HG03342 (cell line): ENCODE results near the gene CORO2A.
"Not testable (repeated sequence)": the region's sequence is repeated elsewhere in the genome, so short reads cannot be mapped to it uniquely, and the experiment has no call there.

ENCODE experiments used
- ATAC-seq: cut with Tn5 transposase; IDR thresholded peaks from one replicate; pipeline ENCODE4 v1.9.1; 2021; ENCODE audit warnings: mild to moderate bottlenecking, moderate library complexity; ENCODE audit not compliant: unreplicated experiment

CORO2A gene

GRCh38 chr9:98118640-98119601 lies 73.5 kb downstream of the CORO2A start, which contains the start of gene TRIM14:
TSS of gene TRIM14 (minus strand) at chr9:98119222. CDS start at chr9:98119188, 34 bp downstream.
- ATAC-seq: peak; percentile 61

- peak; percentile 41 for ATAC-seq
Observed at GRCh38 chr9:98117984-98118639, 74.3 kb downstream of the CORO2A start.

DNA sequence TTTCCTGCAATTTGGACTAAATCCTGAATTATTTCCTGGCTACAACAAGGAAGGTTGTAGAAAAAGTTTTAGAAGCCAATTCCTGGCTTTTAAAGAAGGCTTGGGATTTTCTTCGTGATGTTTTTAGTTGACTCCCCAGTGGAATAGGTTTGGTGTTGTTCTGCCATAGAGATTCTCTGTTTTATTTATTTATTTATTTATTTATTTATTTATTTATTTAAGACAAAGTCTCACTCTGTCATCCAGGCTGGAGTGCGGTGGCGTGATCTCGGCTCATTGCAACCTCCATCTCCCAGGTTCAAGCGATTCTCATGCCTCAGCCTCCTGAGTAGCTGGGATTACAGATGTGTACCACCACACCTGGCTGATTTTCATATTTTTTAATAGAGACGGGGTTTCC lies 75.3 kb downstream of the CORO2A start:
- not testable (repeated sequence) for ATAC-seq

DNA sequence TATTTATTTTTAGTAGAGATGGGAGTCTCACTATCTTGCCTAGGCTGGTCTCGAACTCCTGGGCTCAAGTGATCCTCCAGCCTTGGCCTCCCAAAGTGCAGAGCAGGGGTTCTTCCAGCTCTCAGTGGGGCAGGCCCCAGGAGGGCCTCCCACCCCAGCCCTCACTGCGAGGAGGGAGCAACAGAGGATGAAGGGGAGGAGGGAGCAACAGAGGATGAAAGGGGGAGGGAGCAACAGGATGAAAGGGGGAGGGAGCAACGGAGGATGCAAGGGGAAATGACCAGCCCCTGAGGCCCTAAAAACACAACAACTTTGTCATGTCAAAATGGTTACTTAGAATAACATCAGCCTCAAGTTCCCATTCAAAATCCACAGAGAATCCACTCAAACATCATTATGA lies 83.4 kb downstream of the CORO2A start:
- ATAC-seq: no peak

DNA sequence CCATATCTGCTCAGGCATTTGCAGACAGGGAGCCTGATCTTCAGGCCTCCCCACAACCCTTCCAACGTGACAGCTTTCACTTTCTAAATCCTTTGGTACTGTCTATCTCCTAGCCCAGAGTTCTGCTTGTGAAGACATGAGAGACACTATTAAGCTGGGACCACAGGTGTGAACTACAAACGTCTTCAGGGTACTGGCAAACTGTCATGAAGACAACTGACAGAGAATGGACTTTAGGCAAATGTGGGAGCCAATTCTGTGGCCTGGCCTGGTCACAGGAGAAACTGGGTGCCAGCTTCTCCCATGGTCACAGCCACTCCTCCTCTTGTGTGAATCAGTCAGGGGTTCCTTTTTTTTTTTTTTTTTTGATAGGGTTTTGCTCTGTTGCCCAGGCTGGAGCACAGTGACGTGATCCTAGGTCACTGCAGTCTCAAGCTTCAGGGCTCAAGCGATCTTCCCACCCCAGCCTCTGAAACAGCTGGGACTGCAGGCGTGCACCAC lies 83.9 kb downstream of the CORO2A start:
- ATAC-seq: peak; percentile 75

- ATAC-seq: peak; percentile 13
Observed at GRCh38 chr9:98107926-98108325, 84.5 kb downstream of the CORO2A start.

DNA sequence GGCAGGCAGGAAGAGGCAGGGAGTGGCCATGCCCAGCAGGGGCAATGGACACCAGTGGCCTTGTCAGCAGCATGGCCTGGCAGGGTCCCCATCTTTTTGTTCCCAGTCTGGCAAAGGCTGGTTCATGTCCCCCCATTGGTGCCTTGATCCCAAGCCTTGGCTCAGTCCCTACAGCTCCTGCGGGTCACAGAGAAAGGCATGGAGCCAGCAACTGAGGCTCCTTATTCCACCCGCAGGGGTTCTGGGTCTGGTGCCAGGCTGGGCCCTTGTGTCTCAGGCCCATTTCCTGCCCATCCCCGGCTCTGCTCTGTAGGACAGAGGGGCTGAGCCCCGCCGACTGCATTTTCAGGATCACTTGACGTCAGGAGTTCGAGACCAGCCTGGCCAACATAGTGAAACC lies 87.4 kb downstream of the CORO2A start:
- ATAC-seq: no peak

- no peak for ATAC-seq
Observed at GRCh38 chr9:98104445-98104881, 88.0 kb downstream of the CORO2A start.

DNA sequence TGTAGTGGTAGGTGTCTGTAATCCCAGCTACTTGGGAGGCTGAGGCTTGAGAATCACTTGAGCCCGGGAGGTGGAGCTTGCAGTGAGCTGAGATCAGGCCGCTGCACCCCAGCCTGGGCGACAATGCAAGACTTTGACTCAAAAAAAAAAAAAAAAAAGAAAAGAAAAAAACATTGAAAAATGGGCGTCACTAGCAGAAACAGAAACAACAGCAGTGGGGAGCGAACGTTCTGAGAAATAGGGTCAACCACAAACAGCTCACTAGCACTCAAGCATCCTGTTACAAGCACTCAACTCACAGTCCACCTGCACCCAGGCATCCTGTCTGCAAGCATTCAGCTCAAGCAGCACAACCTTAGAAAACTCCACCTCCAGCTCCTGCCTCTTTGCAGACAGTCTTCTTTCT lies 90.6 kb downstream of the CORO2A start:
- peak; percentile 96 for ATAC-seq

DNA sequence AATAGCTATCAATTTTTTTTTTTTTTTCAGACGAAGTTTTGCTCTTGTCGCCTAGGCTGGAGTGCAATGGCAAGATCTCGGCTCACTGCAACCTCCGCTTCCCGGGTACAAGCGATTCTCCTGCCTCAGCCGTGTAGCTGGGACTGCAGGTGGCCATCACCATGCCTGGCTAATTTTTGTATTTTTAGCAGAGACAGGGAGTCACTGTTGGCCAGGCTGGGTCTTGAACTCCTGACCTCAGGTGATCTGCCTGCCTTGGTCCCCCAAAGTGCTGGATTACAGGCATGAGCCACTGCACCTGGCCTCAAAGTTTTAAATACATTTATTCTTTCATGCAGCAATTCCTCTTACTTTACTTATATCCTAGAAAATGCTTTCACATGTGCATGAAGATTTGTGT lies 91.0 kb downstream of the CORO2A start:
- no peak for ATAC-seq

GRCh38 chr9:98100456-98100855 lies 92.0 kb downstream of the CORO2A start:
- no peak for ATAC-seq

GRCh38 chr9:98099898-98100297 lies 92.5 kb downstream of the CORO2A start:
- ATAC-seq: no peak

DNA sequence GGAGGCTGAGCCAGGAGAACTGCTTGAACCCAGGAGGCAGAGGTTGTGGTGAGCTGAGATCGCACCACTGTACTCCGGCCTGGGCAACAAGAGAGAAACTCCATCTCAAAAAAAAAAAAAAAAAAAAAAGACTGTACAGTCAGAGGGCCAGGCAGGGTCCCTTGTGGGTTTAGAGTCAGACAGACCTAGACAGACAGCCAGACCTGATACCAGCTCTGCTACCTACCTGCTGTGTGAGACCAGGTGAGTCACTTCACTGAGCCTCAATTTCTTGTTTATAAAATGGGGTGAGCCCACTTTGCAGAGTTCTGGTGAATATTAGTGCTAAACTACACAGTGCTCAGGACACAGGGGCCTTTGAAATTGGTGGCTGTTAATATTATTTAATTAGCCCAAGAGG lies 93.1 kb downstream of the CORO2A start:
- ATAC-seq: no peak

DNA sequence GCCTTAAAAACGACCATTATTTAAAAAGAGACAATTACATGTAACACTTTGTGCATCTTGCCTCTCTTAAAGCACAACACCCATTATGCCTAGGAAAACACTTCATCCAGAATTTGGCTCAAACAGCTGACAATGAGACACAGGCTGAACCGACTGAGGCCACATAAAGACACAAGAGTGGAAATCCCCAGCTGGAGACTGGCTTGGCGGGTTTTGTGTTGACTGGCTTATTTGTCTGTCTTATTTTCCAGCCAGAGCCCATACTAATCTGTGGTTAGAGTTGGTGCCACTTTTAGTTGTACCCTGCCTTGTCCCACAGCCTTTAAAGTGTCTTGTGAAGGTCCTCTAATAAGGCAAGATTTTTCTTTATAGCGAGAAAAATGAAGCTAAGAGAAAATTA lies 94.6 kb downstream of the CORO2A start:
- ATAC-seq: no peak

DNA sequence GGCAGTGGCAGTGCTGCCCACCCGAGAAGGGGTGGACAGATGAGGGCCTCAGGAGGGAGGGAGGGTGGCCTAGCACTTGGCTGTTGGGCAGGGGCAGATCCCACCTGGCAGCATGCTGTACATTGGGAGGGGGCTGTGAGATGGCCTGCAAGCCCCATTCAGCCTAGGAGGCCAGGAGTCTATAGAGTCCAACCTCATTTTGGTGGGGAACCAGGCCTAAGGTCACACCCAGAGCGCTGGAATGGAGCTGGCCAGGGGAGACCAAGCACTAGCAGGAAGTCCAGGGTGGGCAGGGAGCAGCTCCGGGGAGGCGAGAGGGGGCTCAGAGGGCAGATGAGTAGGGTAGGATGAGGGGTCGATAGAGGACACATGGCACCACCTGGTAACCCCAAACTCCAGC lies 96.3 kb downstream of the CORO2A start:
- no peak for ATAC-seq

- no peak for ATAC-seq
Observed at GRCh38 chr9:98095401-98095800, 97.0 kb downstream of the CORO2A start.

DNA sequence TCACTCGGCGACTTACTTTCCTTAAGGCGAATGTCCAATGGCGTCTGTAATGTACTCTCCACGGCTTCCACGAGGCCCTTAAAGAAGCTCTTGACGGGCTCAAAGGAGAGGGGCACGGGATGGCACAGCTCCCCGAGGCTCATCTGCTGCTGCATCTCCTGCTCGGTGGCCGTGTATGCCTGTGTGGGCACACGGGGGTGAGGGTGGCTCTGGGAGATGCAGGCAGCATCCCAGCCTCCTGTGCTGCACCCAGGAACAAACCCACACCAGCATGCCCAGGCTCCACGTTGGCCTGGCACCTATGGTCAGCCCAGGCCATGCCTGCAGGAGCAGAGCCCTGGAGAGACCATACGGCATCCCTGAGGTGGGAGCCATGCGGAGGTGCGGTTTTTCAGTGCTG lies 97.6 kb downstream of the CORO2A start:
- no peak for ATAC-seq

GRCh38 chr9:98094316-98094715 lies 98.1 kb downstream of the CORO2A start:
- ATAC-seq: no peak

GRCh38 chr9:98092613-98092931 lies 99.9 kb downstream of the CORO2A start:
- no peak for ATAC-seq

DNA sequence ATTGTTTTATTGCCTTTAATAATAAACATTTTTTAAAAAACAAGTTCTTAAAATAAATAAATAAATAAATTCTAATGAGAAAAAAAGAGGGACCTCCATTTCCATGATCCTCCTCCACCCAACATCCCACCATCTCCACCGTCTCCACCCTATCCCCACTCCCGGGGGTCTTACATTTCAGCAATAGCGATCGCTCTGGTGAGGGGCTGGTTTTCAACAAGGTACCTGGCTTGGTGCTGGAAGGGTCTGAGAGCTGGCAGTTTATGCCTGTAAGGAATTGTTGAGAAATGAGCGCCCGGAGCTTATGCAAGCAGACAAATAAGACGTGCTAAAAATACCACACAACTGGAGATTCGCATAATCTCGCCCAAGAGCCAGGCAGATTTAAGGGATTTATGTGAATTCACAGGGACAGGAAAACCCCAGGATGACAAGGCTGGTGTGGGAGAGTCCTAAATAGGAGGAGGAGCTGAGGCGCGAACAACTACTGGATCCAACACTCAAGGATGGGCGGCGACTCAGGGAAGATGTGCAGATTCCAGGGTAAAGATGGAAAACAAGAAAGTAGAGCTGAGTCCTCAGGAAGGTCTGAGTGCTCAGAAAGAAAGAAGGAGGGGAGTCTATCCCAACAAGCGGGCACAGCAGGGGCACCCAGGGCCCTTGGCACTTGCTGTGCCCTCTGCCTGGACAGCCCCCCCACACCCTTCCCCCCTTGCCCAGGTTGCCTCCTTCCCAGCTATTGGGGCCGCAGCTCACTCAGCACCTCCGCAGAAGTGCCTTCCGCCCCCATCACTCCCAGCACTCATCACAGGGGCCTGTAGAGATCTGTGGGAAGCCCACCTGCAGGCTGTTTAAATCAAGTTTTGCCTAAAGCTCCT lies 100.5 kb downstream of the CORO2A start:
- no peak for ATAC-seq

GRCh38 chr9:98090674-98091073 lies 101.8 kb downstream of the CORO2A start:
- ATAC-seq: not testable (repeated sequence)
